NT2/D1 (cell line): ENCODE data around the gene PARD3.

ENCODE experiments used
- DNase-seq: peaks from one replicate; pipeline ENCODE4 v3.0.0-alpha.2; 2011; ENCODE audit warnings: low read depth, low spot score
- H3K27me3 ChIP-seq: 2 replicates; pipeline ENCODE4 v1.6.0; 2011; ENCODE audit warnings: mild to moderate bottlenecking; ENCODE audit not compliant: insufficient read length, insufficient read depth
- H3K36me3 ChIP-seq: 2 replicates; pipeline ENCODE4 v1.6.1; 2011; ENCODE audit warnings: mild to moderate bottlenecking, low read length, mixed read lengths; ENCODE audit not compliant: insufficient read depth, insufficient read length
- H3K4me1 ChIP-seq: 2 replicates; pipeline ENCODE4 v1.5.1; 2011; ENCODE audit not compliant: insufficient read depth, insufficient read length
- H3K4me3 ChIP-seq: 2 replicates; pipeline ENCODE4 v1.5.1; 2011; ENCODE audit warnings: low read depth; ENCODE audit not compliant: insufficient read length
- H3K9ac ChIP-seq: 2 replicates; pipeline ENCODE4 v1.6.0; 2011; ENCODE audit warnings: low read depth; ENCODE audit not compliant: insufficient read length
- H3K9me3 ChIP-seq: 2 replicates; pipeline ENCODE4 v1.5.1; 2011; ENCODE audit warnings: mild to moderate bottlenecking, low read length; ENCODE audit not compliant: insufficient read depth
- SUZ12 ChIP-seq: IDR thresholded peaks from 2 replicates; pipeline ENCODE4 v1.6.1; 2011; ENCODE audit not compliant: insufficient read length, insufficient read depth; ENCODE audit errors: extremely low read depth
- YY1 ChIP-seq: IDR thresholded peaks from 2 replicates; pipeline ENCODE4 v1.6.1; 2011; ENCODE audit not compliant: insufficient read length, insufficient read depth
- ZNF274 ChIP-seq: IDR thresholded peaks from 2 replicates; pipeline ENCODE4 v1.6.1; 2011; ENCODE audit warnings: mild to moderate bottlenecking, low read depth, low read length

PARD3 gene

DNA sequence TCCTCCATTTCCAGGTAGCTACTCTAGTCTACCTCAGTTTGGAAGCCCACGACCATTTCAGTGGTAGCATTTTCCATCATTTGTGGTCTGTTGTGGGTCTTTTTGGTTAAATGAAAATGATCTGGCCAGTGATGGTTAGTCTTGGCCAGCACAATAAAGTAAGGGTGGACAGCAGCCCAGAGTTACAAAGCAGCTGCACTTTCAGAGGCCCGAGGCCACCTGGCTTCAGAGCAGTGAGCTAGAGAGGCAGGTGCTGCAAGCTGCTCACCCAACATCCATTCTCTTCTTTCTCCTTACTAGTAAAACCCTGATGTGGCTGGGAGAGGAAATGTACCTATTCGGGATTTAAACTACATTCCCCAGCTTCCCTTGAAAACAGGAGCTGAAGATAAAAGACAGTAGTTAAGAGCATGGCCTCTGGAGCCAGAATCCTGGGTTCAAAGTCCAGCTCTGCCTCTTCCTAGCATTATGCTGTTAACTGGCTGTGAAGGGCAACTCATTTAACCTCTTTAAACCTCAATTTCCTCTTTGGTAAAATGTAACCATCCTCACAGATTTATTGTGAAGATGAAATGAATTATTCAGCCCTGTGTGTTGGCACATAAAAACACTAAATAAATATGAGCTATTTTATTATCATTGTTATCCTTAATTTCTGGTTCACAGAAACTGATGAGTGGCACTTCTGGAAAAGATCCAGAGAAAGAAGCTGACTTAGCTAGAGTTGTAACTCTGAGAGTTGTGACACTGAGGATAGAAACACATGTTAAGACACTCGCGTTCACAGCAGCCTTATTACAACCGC, 517.4 kb downstream of the PARD3 start:
- Histone ChIP-seq H3K9me3 (no peaks in the 10 kb centered on the region), H3K9ac (no peak overlapping the region), H3K4me1 (no peaks in the 10 kb centered on the region), H3K4me3 (no peak overlapping the region), H3K27me3 (no peaks in the 10 kb centered on the region), H3K36me3 (no peaks in the 10 kb centered on the region)
- no peak for TF ChIP-seq SUZ12
- TF ChIP-seq YY1 = no peak
- no peak for TF ChIP-seq ZNF274
- no peak for DNase-seq

DNA sequence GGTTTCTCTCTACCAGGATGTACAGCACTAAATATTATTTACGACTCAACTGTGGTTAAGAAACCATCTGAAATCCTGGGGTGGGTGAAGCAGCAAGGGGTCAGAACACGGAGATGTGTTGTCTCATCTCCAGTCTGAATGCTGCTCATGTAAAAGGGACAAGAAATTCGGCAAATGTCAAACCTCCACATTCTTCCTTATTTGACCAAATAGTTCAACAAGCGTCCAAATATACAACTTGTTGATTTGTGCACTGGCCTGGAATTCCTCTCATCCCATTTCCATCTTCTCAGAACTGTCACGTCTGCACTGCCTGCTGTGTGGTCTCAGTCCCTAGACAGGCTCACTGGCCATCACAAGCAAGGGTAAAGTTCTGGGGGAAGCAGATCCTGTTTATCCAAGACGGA, 520.0 kb downstream of the PARD3 start:
- TF ChIP-seq SUZ12 (no peak), YY1 (no peak), ZNF274 (no peak)
- Histone ChIP-seq H3K4me3 (no peak overlapping the region), H3K9me3 (no peaks in the 10 kb centered on the region), H3K4me1 (no peaks in the 10 kb centered on the region), H3K9ac (no peak overlapping the region), H3K36me3 (no peaks in the 10 kb centered on the region), H3K27me3 (no peaks in the 10 kb centered on the region)
- no peak for DNase-seq

DNA sequence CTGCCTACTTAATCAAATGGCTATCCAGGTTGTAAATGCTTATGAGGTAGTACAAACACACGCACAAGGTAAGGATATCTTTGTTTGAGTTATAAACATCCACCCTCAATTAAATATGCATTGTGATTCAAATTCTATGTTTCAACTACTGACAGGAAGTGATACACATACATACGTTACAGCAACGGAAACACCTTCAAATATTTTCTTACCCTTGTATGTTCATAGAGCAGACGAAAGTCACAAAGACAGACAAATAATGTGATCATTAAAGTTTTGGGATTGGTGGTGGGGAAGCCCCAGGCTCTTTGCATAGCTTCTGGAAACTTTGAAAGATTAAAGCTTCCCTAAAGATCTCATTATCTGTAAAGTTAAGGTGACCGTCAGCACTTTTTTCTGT, 521.0 kb downstream of the PARD3 start:
- Histone ChIP-seq H3K4me1 (no peaks in the 10 kb centered on the region), H3K36me3 (no peaks in the 10 kb centered on the region), H3K9me3 (no peaks in the 10 kb centered on the region), H3K27me3 (no peaks in the 10 kb centered on the region), H3K9ac (no peak overlapping the region), H3K4me3 (no peak overlapping the region)
- no peak for DNase-seq
- no peak for TF ChIP-seq ZNF274

DNA sequence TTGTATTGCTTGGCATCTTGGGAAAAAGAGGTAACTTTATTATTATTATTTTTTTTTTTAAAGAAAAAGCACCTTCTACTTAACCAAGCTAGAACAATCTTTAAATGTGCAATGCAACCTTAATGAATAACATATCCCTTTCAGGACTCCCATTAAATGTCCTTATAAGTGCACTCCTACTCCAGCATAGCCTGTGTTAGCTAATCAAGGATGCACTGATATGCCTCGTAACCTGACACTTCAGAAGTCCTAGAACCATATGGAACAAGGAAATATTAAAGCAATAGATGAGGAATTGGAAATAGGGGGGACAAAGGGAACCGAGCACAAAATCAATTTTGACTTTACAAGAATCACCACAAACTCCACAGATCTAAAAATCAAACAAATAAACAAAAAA, 522.4 kb downstream of the PARD3 start:
- Histone ChIP-seq H3K9ac (no peak overlapping the region), H3K27me3 (no peaks in the 10 kb centered on the region), H3K4me3 (no peak overlapping the region), H3K4me1 (no peaks in the 10 kb centered on the region), H3K9me3 (no peaks in the 10 kb centered on the region), H3K36me3 (no peaks in the 10 kb centered on the region)
- TF ChIP-seq YY1 = no peak
- no peak for TF ChIP-seq SUZ12
- TF ChIP-seq ZNF274 = no peak
- no peak for DNase-seq

DNA sequence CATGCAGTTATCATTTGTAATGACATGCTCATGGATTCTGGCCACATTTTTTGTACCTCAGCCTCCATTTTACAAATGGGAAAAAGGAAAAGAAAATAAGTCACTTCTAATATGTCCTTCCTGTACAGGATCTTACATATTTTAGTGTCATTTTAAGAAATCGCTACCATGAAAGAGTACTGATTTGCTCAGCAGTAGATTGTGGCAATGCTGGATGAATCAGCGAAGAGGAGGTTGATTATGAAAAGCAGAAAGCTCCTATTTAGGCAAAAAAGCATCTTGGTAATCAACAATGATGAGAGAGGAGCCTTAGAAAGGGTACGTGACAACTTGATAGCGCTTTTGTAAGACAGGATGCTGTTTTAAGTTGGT, 522.9 kb downstream of the PARD3 start:
- no peak overlapping the region for H3K9ac ChIP-seq
- H3K36me3 ChIP-seq = no peaks in the 10 kb centered on the region
- H3K4me3 ChIP-seq = no peak overlapping the region
- no peaks in the 10 kb centered on the region for H3K27me3 ChIP-seq
- DNase-seq = no peak
- H3K9me3 ChIP-seq = no peaks in the 10 kb centered on the region
- no peaks in the 10 kb centered on the region for H3K4me1 ChIP-seq
- no peak for TF ChIP-seq ZNF274
- no peak for TF ChIP-seq SUZ12
- no peak for TF ChIP-seq YY1

DNA sequence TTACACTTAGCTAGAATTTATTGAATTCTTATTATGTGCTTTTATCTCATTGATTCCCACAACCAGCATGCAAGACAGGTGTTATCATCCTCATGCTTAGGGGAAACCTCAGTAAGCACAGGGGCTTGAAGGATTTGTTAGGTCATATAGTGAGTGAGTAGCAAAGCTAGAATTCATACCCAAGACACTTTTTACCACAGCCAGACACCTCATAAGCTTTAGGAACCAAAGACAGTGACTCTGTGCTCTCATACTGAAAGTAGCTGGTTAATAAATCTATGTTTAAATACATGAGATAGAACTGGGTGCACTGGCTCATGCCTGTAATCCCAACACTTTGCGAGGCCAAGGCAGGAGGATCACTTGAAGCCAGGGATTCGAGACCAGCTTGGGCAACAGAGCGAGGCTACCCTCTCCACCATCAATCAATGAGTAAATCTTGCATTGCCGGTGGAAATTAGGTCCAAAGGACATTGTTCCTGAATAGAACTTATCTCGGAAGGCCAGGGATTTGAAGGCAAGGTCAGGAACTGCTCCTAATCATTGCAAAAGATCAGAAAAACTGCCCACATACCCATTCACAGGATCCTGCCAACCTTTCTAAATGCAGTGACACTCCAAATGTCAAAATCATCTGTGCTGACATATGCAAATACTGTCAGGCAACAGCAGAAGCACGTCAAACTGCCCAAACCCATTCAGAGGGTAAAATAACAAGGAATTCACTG, 523.5 kb downstream of the PARD3 start:
- Histone ChIP-seq H3K9ac (no peak overlapping the region), H3K4me1 (no peaks in the 10 kb centered on the region), H3K4me3 (no peak overlapping the region), H3K9me3 (no peaks in the 10 kb centered on the region), H3K27me3 (no peaks in the 10 kb centered on the region), H3K36me3 (no peaks in the 10 kb centered on the region)
- DNase-seq = no peak
- TF ChIP-seq SUZ12 = no peak
- TF ChIP-seq ZNF274 = no peak
- TF ChIP-seq YY1 = no peak

DNA sequence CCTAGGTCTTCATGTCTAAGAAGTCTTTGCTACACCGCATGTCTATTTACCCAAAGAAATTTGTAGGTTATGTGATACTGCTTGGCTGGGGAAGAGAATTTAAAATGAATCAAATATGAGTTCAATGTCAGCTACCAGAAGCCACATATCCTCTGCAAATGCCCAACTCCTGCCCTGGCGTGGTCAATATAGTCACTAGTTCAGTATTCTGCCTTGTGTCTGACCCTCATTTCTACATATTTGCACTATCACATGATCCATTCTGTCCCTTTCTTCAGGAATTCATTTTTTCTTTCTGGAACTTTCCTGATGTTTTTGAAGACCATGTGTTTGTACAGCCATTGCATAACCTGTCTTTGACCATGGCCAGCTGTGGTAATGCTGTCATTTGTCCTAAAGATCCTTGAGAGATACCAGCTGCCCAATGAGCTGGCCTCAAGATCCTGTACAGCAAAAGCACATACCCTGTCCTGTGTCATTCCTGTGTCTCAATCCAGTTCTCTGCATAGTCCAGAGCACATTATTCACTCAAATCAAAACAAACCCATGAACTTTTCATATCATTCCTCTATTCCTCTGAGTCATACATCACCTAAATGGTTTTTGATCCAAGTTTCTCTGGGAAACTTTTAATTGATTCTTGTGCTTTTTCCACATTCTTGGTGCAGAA, 524.5 kb downstream of the PARD3 start:
- Histone ChIP-seq H3K36me3 (no peaks in the 10 kb centered on the region), H3K9ac (no peak overlapping the region), H3K4me3 (no peak overlapping the region), H3K27me3 (no peaks in the 10 kb centered on the region), H3K9me3 (no peaks in the 10 kb centered on the region), H3K4me1 (peaks cover 2% of the 10 kb centered on the region)
- no peak for TF ChIP-seq SUZ12
- TF ChIP-seq ZNF274 = no peak
- no peak for TF ChIP-seq YY1
- DNase-seq = no peak
